ENCODE measurements around the gene OR1N2. TPM values are rescaled to one million over a fixed set of nuclear protein-coding genes. Genes with fewer than 3 reads are reported as not detected.
"Not testable (repeated sequence)": the region's sequence is repeated elsewhere in the genome, so short reads cannot be mapped to it uniquely, and the experiment has no call there.

The OR1N2 gene
- not detected in 2 replicates for total RNA-seq (2014; rRNA removed; shearing (Covaris generic))

DNA sequence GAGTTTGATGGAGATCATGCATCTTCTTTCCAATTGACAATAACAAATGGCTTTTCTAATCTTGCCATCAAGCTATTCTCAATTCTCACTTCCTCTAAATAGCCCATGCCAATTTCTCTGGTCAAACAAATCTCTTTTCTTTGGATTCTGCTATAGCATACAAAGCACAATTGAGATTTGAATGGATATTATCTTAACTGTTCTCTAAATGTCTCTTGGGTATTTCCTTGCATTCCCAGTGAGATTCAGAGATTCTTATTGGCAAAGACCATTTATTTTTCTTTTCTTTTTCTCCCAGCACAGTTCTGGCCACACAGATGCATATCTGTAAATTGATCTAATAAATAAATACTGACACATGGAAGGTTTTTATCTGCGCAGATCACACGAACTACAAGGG lies at the start of gene OR1N2:
Gene OR1N2 (plus strand): TSS at position 301 of the 400 bp plus-strand sequence. CDS start 100 bp downstream, outside the sequence.
- no peak for DNase-seq (ENCODE audit: low read depth)

GRCh38 chr9:122506964-122507363 lies 45.9 kb upstream of the OR1N2 start:
- DNase-seq (ENCODE audit: low read depth): no peak

DNA sequence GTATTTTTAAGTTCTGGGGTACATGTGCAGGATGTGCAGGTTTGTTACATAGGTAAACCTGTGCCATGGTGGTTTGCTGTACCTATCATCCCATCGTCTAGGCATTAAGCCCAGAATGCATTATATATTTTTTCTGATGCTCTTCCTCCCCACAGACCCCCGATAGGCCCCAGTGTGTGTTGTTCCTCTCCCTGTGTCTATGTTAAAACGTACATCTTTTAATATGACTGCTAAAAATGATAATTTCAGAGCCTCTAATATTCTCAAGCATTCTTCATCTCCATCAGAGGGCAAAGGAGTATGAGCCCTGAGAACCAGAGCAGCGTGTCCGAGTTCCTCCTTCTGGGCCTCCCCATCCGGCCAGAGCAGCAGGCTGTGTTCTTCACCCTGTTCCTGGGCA lies 42.4 kb upstream of the OR1N2 start, which contains the start of gene OR1J2:
Gene OR1J2 (plus strand): TSS at position 301 of the 400 bp plus-strand sequence. CDS start 0 bp downstream, at position 301.
- no peak for DNase-seq (ENCODE audit: low read depth)

DNA sequence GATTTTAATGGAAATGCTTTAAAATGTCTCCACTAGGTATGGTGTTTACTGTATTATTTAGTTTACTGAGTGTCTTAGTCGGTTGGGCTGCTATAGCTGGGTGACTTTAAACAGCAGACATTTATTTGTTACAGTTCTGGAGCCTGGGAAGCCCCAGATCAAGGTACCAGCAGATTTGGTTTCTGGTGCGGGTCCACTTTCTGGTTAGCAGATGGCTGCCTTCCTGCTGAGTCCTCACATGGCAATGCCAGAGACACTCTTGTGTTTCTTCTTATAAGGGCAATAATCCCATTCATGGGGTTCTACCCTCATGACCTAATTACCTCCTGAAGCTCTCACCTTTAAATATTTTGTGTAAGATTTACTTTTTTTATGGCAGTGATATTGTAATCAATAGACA lies 34.7 kb upstream of the OR1N2 start:
- no peak for DNase-seq (ENCODE audit: low read depth)

GRCh38 chr9:122518841-122519240 lies 34.1 kb upstream of the OR1N2 start, which contains the start of gene OR1J4:
Gene OR1J4 (plus strand): TSS chr9:122519141. CDS start chr9:122519141, 0 bp downstream.
- no peak for DNase-seq (ENCODE audit: low read depth)

DNA sequence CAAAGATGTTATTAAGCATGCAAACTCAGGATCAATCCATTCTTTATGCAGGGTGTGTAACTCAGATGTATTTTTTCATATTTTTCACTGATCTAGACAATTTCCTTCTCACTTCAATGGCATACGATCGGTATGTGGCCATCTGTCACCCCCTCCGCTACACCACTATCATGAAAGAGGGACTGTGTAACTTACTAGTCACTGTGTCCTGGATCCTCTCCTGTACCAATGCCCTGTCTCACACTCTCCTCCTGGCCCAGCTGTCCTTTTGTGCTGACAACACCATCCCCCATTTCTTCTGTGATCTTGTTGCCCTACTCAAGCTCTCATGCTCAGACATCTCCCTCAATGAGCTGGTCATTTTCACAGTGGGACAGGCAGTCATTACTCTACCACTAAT lies 33.5 kb upstream of the OR1N2 start:
- no peak for DNase-seq (ENCODE audit: low read depth)

DNA sequence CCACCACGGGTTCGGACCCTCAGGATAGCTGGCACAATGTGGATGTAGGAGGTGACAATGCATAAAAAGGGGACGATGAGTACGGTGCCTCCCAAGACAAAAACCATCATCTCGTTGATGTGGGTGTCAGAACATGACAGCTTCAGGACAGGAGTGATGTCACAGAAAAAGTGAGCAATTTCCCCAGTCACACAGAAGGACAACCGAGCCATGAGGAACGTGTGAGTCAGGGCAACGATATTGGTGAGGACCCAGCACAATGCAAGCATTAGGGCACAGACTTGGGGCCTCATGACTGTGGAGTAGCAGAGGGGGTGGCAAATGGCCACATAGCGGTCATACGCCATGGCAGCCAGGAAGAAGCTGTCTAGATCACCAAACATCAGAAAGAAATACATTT lies 26.3 kb upstream of the OR1N2 start:
- DNase-seq (ENCODE audit: low read depth): no peak

DNA sequence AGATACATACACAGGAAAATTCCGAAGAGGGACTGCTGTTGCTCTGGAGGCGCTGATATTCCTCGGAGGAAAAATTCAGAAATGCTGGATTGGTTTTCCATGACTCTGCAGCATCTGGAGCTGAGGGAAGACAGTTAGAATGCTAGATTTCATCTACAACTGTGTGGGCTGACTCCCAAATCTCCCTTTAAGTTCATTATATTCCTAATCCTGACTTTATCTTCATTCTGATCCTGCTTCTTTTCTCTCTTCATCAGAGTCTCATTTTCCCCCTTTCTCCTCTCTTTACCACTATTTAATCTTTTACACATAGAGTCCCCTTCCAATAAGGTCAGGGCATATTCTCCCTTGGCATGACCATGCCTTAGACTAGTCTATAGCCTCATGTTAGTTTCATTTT lies 25.7 kb upstream of the OR1N2 start, which contains the start of gene OR1N1:
Gene OR1N1 (minus strand): TSS at position 101 of the 400 bp plus-strand sequence. CDS start 0 bp downstream, at position 101.
- no peak for DNase-seq (ENCODE audit: low read depth)

- not testable (repeated sequence) for DNase-seq (ENCODE audit: low read depth)
Measured at GRCh38 chr9:122531157-122531556, 21.8 kb upstream of the OR1N2 start.

DNA sequence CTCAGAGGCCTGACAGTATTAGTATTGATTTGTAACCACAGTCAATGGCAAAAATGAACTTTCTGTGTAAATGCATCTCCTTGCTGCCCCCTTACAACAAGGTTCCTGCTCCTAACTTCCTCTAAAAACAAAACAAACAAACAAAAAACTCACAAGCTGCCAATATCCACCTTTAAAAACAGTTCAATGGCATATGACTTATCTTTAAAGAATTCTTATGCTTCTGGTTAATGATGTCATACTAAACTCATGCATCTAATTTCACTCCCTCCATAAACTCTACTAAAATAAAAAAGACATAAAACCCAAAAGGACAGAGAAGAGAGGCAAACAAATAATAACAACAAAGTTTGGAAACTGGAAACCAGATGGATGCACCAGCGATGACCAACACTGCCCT lies 16.8 kb upstream of the OR1N2 start:
- no peak for DNase-seq (ENCODE audit: low read depth)

DNA sequence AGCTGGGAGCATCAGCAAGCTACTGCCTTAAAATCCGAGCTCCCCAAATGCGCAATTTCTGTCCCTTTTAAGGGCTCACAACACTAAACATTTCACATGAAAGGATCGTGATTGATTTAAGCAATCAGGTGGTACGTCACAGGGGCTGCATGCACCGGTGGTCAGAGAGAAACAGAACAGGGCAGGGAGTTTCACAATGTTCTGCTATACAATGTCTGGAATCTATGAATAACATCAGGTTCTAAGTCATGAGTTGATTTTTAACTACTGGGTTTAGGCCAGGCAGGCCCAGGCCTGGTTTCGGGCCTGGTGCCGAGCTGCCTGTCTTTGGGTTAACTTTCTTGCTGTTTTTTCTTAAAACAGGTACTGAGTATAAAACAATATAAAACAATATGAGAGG lies 15.8 kb upstream of the OR1N2 start:
- DNase-seq (ENCODE audit: low read depth): not testable (repeated sequence)

DNA sequence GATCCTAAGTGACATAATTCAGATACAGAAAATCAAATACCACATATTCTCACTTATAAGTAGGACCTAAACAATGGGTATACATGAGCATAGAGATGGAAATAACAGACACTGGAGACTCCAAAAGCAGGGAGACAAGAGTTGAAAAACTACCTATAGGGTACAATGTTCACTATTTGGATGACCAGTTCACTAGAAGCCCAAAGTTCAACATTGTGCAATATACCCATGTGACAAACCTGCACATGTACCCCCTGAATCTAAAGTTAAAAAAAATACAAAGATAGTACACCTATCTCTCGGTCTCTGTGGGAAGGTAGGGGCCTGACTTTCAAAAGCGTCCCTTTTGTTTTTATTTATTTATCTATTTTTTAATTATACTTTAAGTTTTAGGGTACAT lies 14.2 kb upstream of the OR1N2 start:
- no peak for DNase-seq (ENCODE audit: low read depth)

DNA sequence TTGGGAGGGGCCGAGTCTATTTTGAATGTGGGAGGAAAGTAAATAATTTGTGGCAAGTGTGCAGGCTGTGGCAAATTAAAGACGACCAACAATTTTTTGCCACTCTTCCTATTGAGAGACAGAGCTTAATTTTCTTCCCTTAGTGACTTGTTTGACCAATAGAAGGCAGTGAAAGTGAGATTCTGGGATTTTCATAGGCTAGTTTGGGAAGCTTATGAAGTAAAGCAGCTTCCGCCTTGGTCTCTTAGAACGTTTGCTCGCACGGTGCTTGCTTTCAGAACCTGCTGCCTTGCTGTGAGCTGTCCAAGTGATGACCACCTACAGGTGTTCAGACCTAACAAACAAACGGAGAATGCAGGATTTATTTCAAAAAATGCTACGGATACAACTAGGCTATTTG lies 6.7 kb upstream of the OR1N2 start:
- DNase-seq (ENCODE audit: low read depth): peak; percentile 23

DNA sequence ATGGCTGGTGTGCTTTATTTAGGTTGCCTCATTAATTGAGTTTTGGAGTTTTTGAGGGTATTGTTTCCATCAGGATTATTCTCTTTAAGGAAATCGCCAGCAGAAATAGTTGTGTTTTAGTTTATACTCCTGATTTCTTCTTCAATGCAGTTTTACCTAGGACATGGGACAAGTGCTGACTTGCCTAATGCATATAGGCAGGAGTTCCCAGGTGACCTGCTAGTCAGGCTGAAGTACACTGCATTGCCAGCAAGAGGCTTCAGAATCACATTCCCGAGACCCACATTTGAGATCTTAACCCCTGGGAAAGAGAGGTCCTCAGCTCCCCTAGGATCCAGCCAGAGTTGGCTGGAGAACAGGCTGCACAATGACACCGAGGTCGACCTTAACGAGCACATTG lies 1.5 kb upstream of the OR1N2 start:
- no peak for DNase-seq (ENCODE audit: low read depth)

GRCh38 chr9:122561446-122561845 lies 8.5 kb downstream of the OR1N2 start:
- DNase-seq (ENCODE audit: low read depth): no peak

- no peak for DNase-seq (ENCODE audit: low read depth)
Measured at GRCh38 chr9:122562134-122562760, 9.3 kb downstream of the OR1N2 start.

GRCh38 chr9:122567901-122568300 lies 15.0 kb downstream of the OR1N2 start:
- DNase-seq (ENCODE audit: low read depth): no peak

DNA sequence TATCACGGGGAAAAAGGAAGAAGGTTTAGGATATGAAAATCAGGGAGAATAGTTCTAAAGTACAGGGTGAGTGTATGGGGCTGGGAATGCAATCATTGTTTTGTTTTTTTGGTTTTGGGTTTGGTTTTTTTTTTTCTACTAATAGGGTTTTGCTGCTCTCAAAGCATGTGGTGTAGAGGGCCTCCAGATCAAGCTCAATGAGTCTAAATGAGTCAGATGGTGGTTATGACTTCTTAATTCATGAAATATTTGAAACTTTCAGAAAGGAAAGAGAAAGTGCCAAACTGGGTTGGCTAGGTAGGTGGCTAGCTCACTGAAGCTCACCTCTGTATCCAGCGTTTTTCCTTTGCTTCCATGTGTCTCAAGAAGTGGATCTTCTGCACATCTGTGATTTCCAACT lies 19.5 kb downstream of the OR1N2 start:
- DNase-seq (ENCODE audit: low read depth): no peak

- no peak for DNase-seq (ENCODE audit: low read depth)
Measured at GRCh38 chr9:122579874-122580273, 27.0 kb downstream of the OR1N2 start.

- DNase-seq (ENCODE audit: low read depth): peak; percentile 71
Measured at GRCh38 chr9:122580360-122580759, 27.4 kb downstream of the OR1N2 start.

DNA sequence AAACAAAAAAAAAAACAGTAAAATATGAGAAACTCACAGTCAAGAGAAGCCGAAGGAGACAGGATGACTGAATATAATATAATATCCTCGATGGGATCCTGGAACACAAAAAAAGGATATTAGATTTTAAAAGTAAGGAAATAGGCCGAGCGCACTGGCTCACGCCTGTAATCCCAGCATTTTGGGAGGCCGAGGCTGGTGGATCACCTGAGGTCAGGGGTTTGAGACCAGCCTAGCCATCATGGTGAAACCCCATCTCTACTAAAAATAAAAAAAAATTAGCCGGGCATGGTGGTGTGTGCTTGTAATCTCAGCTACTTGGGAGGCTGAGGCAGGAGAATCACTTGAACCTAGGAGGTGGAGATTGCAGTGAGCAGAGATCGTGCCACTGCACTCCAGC lies 30.4 kb downstream of the OR1N2 start, which contains the start of gene OR1L8:
Gene OR1L8 (minus strand): TSS at position 101 of the 400 bp plus-strand sequence. CDS start 14,907 bp downstream, outside the sequence.
- DNase-seq (ENCODE audit: low read depth): not testable (repeated sequence)

All from RPMI7951 (cell line).